ENCODE results near the gene JAG1.

Gene JAG1

DNA sequence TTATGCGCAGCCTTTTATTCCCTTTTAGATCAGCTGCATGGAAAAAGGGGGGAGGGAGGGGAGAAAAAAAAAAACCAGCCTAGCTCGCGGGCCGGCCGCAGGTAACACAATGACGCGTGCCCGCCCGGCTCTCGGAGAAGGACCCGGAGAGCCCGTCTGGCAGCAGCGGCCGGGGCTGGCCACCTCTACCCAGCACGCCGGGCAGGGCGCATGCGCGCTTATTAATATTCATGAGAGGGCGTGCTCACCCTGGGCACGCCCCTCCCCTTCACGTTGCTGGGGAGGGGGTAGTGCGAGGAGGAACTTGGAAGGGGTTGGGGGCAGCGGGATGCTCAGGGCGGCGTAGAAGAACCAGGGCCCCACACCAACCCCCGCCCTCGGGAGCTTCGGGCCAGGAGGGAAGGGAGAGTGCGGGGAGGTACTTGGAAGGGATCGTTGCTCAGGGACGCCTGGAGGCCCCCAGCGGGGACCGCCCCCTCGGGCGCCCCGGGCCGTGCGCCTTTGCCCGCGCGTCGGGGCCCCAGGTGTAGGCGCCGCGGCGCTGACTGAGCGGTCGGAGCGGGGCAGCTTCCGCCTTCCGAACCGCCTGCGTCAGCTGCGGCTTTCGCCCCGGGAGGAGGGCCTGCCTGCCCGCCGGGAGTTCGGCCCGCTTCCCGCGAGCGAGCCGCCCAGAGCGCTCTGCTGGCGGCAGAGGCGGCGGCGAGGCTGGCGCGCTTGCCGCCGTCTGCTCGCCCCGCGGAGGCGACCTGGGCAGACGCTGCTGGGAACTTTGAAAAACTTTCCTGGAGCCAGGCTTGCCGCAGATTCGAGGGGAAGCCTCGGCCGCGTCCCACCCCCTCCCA, at the start of gene JAG1:
JAG1 (minus strand) TSS at position 158 of the 842 bp plus-strand sequence. CDS start 469 bp downstream, outside the sequence.
- peak within 1 kb of the TSS; percentile 93 for H3K4me3 ChIP-seq (ENCODE audit: low read depth, low read length)
- peak; percentile 97 for DNase-seq (ENCODE audit: low read depth)
- peak; percentile 7; the same call in 1 of the 2 replicates for TF ChIP-seq MYC (IDR thresholded peaks at IDR 0.05; ENCODE audit: low read depth, low read length)
- TF ChIP-seq MAX (IDR thresholded peaks at IDR 0.05; ENCODE audit: low read depth, low read length): peak; percentile 69
- TF ChIP-seq, protein P1, sequence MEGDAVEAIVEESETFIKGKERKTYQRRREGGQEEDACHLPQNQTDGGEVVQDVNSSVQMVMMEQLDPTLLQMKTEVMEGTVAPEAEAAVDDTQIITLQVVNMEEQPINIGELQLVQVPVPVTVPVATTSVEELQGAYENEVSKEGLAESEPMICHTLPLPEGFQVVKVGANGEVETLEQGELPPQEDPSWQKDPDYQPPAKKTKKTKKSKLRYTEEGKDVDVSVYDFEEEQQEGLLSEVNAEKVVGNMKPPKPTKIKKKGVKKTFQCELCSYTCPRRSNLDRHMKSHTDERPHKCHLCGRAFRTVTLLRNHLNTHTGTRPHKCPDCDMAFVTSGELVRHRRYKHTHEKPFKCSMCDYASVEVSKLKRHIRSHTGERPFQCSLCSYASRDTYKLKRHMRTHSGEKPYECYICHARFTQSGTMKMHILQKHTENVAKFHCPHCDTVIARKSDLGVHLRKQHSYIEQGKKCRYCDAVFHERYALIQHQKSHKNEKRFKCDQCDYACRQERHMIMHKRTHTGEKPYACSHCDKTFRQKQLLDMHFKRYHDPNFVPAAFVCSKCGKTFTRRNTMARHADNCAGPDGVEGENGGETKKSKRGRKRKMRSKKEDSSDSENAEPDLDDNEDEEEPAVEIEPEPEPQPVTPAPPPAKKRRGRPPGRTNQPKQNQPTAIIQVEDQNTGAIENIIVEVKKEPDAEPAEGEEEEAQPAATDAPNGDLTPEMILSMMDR (IDR thresholded peaks at IDR 0.05; ENCODE audit: low read depth, low read length): no peak
- peak; percentile 93 for TF ChIP-seq POLR2A (IDR thresholded peaks at IDR 0.05; ENCODE audit: extremely low read depth, insufficient read length)

GRCh38 chr20:10721976-10722375, 48.2 kb upstream of the JAG1 start:
- no peak for DNase-seq (ENCODE audit: low read depth)
- no peak overlapping the region for H3K4me3 ChIP-seq (ENCODE audit: low read depth, low read length)
- TF ChIP-seq, protein P1 (IDR thresholded peaks at IDR 0.05; ENCODE audit: low read depth, low read length): no peak
- TF ChIP-seq MAX (IDR thresholded peaks at IDR 0.05; ENCODE audit: low read depth, low read length) (no peak), MYC (IDR thresholded peaks at IDR 0.05; ENCODE audit: low read depth, low read length) (no peak), POLR2A (IDR thresholded peaks at IDR 0.05; ENCODE audit: extremely low read depth, insufficient read length) (no peak)

DNA sequence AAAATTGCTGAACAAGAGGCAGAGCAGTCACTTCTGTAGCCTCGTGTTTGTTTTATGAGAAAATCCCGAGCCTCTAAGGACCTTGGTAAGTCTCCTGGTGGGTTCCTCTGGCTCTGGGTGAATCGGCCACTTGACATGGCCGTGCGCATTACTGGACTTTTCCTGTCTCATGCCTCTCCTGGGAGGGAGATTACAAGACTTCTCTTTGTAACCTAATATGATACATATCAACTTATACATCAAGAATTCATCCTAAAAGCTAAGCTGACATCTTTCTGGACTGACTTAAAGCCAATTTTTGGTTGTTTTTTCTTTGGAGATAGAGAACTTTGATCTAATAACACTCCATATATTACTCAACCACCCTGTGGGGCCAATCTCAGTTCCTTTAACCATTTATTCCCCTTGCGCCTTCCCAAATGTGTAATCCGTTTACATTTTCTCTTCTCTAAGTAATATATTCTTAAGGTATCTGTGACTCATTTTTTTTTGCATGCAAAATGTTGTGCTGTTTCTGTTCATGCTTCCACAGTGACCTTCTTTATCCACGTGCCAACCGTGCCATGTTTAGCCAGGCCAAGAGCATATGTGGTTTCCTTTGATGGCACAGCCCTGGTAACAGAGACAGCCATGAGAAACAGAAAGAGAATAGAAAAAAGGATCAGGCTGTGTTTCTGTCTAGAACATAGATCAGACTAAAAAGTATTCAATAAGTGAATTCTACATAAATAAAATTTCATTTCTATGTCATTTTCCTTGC, 47.5 kb upstream of the JAG1 start:
- DNase-seq (ENCODE audit: low read depth): no peak

DNA sequence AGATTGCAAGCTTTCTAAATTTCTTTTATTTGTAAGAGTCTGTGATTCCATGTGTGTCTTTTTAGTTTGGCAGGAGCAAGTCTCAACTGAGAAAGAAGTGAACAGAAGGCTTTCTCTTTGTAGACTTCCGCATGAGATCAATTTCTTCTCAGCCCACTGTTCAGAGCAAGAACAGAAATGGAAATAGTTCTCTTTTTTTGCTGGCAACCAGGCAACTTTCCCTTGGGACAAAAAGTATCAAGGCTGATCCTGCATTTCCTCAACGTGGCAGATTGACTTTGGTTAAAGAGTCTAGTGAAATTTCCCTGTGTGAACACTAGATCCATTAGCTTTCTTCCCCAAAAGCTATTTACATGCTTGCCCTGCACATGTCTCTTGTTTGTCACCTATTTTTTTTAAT, 46.8 kb upstream of the JAG1 start:
- no peak for DNase-seq (ENCODE audit: low read depth)
- TF ChIP-seq, protein P1 (IDR thresholded peaks at IDR 0.05; ENCODE audit: low read depth, low read length): no peak
- TF ChIP-seq MYC (IDR thresholded peaks at IDR 0.05; ENCODE audit: low read depth, low read length): no peak
- H3K4me3 ChIP-seq (ENCODE audit: low read depth, low read length): no peak overlapping the region

More for the DNA sequence above, 47.5 kb upstream of the JAG1 start:
- H3K4me3 ChIP-seq (ENCODE audit: low read depth, low read length): no peak overlapping the region
- no peak for TF ChIP-seq POLR2A (IDR thresholded peaks at IDR 0.05; ENCODE audit: extremely low read depth, insufficient read length)
- TF ChIP-seq, protein P1 (IDR thresholded peaks at IDR 0.05; ENCODE audit: low read depth, low read length): no peak
- no peak for TF ChIP-seq MAX (IDR thresholded peaks at IDR 0.05; ENCODE audit: low read depth, low read length)
- TF ChIP-seq MYC (IDR thresholded peaks at IDR 0.05; ENCODE audit: low read depth, low read length): no peak

GRCh38 chr20:10719740-10720385, 46.1 kb upstream of the JAG1 start:
- no peak overlapping the region for H3K4me3 ChIP-seq (ENCODE audit: low read depth, low read length)
- no peak for DNase-seq (ENCODE audit: low read depth)
- TF ChIP-seq MAX (IDR thresholded peaks at IDR 0.05; ENCODE audit: low read depth, low read length) (no peak), MYC (IDR thresholded peaks at IDR 0.05; ENCODE audit: low read depth, low read length) (no peak), POLR2A (IDR thresholded peaks at IDR 0.05; ENCODE audit: extremely low read depth, insufficient read length) (no peak)
- TF ChIP-seq, protein P1 (IDR thresholded peaks at IDR 0.05; ENCODE audit: low read depth, low read length): no peak

All from NB4 (cell line).